NCI-H526 (cell line): Measurements from ENCODE around the gene TBC1D4.
A peak's percentile ranks its signal among the peaks of the same experiment; 100 is the strongest.
"Not testable (repeated sequence)": the region's sequence is repeated elsewhere in the genome, so short reads cannot be mapped to it uniquely, and the experiment has no call there.

ENCODE experiments used
- DNase-seq, 2 experiments: peaks; one replicate each; lab custom pipeline; 2025; lab: John Stamatoyannopoulos, UW

Gene TBC1D4

DNA sequence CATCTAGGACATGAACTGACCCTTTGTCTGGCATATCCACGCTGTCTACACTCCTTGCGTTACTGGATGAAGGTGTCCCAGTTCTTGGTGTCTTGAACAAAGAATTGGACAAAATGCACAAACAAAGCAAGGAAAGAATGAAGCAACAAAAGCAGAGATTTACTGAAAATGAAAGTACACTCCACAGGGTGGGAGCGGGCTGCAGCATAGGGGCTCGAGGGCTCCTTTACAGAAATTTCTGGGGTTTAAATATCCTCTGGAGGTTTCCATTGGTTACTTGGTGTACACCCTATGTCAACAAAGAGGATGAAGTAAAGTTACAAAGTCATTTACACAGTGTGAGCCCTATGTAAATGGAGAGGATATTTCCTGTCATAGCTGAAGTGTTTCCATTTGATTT lies 208.3 kb downstream of the TBC1D4 start:
- DNase-seq, result not testable (repeated sequence)

DNA sequence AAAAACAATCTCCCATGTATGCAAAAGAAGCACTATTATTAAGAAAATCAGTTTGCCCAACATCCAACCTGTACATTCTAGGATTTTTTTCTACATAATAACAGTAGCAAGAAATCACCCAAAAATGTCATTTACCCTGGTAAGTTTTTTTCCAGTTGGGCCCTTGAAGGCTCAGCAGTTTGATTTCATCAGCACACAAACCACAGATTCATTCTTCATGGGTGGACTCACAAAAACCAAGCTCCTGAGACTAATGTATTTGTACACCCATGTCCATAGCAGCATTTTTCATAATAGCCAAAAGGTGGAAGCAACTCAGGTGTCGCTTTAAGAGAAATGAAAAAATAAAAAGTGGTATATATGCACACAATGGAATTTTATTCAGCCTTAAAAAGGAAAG lies 210.1 kb downstream of the TBC1D4 start:
- no peak for DNase-seq

DNA sequence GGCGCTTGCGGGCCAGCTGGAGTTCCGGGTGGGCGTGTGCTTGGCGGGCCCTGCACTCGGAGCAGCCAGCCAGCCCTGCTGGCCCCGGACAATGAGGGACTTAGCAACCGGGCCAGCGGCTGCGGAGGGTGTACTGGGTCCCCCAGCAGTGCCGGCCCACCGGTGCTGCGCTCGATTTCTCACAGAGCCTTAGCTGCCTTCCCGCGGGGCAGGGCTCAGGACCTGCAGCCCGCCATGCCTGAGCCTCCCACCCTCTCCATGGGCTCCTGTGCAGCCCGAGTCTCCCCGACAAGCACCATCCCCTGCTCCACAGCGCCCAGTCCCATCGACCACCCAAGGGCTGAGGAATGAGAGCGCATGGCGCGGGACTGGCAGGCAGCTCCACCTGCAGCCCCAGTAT lies 213.5 kb downstream of the TBC1D4 start:
- DNase-seq, result not testable (repeated sequence)

DNA sequence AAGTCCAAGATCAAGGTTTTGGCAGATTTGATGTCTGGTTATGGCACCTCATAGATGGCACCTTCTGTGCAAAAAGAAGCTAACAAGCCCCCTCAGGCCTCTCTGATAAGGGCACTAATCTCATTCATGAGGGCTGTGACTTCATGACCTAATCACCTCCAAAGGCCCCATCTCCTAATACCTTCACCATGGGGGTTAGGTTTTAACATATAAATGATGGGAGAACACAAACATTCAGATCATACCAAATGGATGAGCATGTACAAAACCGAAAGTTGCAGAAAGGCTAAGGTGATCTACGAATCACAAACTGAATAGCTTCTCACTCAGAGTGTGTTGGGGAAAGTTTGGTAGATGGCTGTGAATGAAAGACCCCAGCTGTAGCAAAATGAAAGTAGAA lies 217.4 kb downstream of the TBC1D4 start:
- DNase-seq, result no peak

DNA sequence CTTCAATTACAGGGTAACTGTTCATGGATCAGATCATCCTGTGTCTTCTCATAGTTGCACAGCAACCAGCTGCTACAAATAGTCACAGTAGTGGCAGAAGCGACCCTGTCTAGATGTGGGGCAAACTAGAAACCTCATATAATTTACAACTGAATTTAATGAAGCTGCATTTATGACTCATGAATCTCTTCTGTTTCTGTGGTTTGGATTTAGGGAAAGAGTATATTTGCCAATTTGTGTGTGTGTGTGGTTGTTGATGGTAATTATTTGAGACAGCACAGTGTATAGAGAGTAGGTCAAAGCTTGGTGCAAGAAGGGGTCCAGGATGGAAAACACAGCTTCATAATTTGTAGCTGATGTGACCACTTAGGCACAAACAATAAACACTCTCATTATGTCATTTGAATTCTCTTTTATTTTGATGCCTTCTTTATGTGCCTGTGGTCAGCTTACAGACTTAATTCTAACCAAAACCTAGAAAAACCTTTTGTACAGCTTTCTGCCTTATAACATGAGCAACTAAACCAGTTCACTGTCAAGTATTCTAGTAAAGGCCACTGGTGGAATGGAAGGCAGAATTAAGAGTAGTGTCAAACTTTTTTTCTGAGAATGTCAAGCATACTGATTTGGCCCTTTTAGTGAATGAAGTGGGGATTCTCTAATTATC lies 218.1 kb downstream of the TBC1D4 start:
- DNase-seq, result no peak

DNA sequence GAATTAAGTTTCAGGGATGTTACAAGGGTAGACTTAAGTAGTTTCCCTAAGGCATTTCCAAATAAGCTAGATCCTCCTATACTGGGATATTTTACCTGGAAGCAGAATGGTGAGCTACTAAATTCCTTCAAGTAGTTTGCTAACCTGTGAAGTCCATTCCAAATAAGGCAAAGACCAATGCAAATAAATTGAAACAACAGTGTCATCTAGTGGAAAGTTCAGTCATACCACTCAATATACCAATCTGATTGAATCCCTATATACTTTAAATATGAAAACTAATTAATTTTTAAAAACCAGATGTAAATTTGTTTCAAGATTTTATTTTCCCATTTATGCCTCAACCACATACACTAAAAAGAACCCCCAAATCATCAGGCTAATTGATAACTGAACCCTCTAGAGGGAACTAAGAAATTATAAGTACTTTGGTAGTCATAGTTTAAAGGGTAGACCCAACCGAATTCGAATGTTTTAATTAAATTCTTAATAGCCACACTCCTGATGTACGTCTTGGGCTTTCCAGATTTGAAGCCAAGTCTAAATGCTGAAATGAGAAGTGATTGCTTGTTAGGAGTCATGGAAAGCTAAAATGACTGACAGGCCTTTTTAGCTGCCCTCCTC lies 223.7 kb downstream of the TBC1D4 start:
- peak; percentile 53 to 61 for DNase-seq

DNA sequence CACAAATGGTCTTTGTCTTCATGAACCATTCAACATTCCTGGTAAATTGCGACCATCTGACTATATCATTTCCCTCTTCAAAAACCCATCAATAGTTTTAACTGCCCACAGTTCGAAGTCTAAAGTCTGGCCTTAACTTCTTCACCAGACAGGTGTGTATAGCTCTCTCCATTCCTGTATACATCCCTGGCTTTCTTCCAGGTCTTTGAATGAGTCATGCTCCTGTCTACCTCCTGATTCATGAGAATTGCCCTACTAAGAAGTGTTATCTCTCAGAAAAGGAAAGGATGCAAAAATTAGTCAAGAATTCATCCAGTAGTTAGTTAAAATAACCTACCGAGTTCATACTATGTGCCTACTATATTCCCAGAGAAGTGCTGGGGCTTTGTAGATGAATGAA lies 225.0 kb downstream of the TBC1D4 start:
- DNase-seq, result no peak

DNA sequence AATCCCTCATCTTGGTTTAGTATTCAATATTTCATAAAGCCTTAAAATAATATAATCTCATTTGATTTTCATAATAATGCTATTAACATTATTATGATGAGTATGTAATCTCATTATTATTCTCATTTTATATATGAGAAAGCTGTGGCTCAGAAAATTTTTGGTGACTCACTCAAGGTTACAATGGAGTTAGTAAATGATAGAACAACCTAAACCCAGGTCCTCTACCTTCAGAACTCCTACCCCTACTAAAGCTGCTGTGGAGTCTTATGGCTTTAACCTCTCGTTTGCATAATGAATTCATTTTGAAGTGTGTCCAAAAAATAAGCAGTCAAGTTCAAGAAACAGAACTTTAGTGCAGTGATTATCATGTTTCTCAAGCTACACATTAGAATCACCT lies 226.3 kb downstream of the TBC1D4 start:
- no peak for DNase-seq

DNA sequence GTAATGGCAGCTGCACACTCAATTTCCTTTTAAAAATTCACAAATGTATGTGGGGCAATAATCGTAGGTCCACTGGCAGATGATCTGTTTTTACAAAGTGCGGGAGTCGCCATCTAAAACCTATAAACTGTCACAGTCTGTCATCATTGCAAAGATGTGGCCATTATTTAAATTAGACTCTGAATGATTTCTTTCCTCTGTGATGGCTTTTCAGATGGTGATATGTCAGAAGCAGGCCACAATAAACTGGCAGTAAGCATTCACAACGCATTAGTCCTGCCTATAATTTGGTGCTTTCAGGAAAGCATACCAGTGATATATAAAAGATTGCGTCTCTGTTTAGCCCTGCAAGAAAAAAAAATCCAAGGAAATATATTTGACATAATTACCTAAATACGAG lies 226.8 kb downstream of the TBC1D4 start:
- no peak for DNase-seq

DNA sequence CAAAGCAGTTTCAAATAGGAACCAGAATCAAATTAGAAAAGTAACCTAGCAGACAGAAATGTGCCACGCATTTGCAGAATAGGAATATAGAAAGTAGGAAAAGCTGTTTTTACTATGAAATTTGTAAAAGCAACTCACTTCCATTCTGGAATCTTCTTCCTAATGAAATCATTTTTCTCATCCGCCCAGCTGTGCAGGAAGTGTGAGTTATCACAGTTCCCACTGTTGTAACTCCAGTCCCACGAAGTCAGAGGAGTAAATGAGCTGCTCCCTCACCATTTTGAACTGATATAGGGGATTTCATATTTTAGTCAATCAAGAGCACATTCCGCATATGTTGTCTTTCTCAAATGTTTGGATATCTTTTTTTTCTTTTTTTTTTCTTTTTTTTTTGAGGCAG lies 230.8 kb downstream of the TBC1D4 start:
- no peak for DNase-seq

DNA sequence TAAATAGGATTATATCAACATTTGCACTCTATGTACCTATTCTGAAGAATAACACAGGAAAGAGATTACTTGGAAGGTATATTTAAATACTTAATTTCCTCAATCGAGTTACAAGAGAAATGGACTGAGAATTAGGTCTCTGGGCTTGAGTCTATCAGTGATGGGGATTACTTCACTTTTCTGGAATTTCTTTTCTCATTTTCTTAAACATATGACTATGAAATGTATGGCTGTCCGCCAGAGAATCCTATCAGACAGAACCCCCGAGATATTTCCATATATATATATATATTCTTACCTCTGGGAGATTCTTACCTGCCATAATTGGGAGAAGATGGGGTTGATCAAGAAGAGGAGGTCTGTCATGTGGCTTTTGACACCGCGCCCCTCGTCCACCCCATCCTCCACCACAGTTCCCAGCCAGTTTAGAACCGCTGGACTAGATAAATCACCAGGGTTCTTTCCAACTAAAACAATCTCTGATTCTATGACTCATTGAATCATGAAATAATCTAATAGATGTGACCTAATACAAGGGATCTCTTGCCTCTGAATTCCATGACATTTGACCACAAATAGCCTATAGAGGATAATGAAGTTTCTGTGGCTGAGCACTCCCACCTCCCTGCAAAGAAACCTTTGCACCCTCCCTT lies 231.3 kb downstream of the TBC1D4 start:
- no peak for DNase-seq

DNA sequence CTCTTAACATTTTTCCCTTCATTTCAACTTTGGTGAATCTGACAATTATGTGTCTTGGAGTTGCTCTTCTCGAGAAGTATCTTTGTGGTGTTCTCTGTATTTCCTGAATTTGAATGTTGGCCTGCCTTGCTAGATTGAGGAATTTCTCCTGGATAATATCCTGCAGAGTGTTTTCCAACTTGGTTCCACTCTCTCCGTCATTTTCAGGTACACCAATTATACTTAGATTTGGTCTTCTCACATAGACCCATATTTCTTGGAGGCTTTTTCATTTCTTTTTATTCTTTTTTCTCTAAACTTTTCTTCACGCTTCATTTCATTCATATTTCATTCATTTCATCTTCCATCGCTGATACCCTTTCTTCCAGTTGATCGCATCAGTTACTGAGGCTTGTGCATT lies 236.4 kb downstream of the TBC1D4 start:
- DNase-seq, result not testable (repeated sequence)

DNA sequence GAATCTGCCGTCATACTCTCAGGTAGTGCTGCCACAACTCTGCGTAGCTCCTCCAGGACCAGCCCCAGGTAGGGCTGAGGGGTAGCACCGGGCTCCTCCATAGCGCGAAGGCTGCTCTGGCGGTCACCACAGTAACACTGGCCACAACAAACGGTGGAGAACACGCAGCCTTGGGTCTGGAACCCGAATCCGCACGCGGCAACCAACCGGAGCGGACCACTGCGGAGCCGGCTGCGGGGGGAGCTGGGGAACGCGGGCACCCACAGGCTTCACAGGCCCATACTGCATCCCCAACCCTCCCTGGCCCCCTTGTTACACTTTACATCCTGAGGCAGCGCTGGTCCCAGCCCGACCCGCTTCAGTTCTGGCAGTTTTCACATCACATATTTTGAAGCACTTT lies 241.7 kb downstream of the TBC1D4 start:
- not testable (repeated sequence) for DNase-seq

DNA sequence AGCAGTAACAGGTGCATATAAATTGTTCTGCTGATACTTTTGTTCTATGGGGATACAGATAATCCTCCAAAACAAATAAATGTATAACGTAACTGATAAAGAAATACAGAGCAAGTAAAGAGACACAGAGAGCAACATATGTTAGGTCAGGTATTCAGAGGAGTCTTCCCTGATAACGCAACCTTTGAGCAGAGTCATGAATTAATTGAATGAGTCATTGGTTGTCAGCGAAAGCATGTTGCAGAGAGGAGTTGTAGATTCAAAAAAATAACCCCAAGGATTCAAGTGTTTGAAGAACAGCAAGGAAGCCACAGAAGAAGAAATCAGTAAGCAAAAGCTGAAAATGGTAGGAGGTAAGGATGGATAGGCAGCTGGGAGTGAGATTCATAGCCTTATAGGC lies 245.2 kb downstream of the TBC1D4 start:
- no peak for DNase-seq
